ENCODE data around the gene TESPA1.
"Not testable (repeated sequence)": the region's sequence is repeated elsewhere in the genome, so short reads cannot be mapped to it uniquely, and the experiment has no call there.

The TESPA1 gene

DNA sequence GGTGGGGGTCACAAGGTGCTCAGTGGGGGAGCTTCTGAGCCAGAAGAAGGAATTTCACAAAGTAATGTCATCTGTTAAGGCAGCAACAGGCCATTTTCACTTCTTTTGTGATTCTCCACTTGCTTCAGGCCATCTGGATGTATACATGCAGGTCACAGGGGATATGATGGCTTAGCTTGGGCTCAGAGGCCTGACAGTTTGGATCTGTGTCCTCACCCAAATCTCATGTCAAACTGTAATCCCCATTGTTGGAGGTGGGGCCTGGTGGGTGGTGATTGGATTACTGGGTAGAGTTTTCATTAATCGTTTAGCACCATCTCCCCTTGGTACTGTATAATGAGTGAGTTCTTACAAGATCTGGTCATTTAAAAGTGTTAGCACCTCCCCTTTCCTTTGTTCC is 36.4 kb downstream of the TESPA1 start:
- DNase-seq (ENCODE audit: low spot score), result no peak

DNA sequence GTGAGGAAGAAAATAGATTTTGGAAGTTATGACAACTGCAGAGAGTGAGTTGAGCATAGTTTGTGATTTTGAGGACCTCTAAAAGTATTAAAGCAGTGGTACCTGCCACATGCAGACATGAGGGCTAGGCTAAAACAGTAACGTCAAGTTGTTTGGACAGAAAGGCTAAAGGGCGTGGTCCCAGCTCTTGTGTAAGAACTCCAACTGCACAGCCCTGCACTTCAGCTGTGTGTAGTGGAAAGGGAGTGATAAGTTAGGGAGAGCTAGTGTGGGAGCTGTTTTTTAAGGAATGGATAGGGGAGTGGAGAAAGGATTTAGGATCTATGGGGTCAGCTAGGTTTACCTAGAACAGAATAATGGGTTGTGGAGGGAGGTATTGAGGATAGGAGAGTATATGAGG is 39.5 kb downstream of the TESPA1 start:
- DNase-seq (ENCODE audit: low spot score), result no peak

DNA sequence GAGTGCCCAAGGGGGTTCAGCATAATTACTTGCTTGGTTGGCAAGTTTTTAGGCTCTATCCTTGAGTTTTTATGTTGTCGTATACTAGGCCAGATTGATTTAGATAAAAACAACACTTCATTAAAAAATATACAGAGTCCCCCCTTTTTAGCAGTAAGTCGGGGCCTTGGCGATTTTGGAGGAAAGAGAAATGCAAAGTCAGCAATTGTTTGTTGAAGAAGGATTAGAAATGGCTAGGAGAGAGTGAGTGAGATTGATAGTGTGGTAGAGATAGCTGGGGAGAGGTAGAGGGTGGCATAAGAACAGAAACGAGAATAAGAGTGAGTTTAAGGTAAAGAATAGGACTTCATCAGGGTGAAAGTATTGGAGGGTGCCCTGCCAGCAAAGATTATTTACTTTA is 41.3 kb downstream of the TESPA1 start:
- not testable (repeated sequence) for DNase-seq (ENCODE audit: low spot score)

DNA sequence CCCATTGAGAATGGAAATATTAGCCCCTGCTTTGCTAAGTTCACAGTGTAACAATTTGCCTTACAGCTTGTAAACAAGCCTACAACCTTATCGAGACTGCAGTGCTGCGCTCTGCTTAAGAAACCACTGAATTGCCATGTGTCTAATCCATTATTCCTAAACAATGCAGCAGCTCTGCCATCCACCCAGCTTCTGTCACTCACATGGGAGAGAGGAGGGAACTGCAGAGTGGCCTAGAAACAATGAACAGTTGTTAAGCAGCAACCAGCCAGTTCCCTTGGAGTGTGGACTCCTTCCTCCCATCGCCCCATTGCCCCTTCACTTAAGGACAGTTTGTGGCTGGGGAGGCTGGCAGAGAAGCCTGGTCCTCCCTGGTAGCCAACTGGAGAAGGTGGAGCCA is 42.9 kb downstream of the TESPA1 start:
- no peak for DNase-seq (ENCODE audit: low spot score)

DNA sequence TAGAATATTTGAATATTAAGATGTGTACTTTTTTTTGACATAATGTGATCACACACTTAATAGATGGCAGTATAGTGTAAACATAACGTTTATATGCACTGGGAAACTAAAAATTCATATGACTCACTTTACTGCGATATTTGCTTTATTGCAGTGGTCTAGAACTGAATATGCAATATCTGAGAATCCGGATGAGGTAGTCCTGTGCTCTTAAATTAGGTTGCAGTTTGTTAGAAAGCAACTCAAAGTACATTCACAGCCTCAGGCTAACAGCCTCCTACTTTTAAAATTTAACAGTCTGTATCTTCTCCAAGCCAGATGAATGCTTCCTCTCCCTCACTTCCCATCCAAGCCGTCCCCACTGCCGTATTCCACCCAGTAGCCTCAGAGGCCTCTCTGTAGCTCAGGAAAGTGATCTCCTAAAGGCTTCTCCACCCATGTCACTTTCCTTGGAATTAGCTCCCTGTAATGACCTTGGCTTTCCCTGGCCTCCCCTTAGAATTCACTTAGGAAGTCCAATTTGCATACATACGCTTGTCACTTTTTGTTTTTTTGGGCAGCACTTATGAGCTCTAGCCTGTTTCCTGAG is 43.7 kb downstream of the TESPA1 start:
- no peak for DNase-seq (ENCODE audit: low spot score)

DNA sequence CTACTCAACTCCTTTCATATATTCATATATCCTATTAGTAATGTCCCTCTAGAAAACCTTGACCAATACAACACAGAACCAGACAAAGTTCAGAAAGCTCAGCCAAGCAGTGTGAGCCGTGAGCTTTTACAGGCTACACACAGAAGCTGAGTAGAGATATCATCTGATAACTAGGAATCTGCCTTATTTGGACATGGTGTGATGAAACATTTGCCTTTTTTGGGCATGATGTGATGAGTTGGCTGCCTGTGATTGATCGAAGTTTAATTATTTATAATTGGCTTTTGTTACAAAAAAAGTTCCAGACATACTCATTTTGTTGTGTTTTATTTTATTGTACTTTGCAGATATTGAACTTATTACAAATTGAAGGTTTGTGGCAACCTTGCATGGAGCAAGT is 46.6 kb downstream of the TESPA1 start:
- no peak for DNase-seq (ENCODE audit: low spot score)

DNA sequence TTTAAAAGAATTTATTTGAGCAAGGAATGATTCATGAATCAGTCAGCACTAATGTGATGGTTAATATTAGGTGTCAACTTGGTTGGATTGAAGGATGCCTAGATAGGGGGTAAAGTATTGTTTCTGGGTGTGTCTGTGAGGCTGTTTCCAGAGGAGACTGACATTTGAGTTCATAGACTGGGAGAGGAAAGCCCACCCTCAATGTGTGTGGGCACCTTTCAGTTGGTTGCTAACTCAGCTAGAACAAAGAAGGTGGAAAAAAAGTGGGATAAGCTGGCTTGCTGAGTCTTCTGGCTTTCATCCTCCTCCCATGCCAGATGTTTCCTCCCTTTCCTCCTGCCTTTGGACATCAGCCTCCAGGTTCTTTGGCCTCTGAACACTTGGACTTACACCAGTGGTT is 47.2 kb downstream of the TESPA1 start:
- no peak for DNase-seq (ENCODE audit: low spot score)

DNA sequence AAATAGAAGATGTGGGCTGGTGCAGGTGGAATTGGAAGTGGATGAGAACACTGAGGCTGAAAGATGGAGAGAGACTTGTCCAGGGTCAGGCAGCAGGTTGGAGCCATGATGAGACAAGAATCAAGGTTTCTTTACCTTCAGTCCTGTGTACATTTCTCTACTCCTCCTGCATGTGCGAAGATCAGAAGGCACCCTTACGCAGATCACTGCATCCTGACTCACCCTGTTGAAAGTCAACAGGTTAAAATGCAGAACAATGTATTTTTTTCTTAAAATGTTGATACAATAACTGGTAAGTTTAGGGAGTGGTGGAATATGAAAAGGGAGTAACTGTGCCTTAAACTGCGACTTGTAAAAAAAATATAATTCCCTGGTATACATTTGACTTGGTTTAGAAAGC is 47.8 kb downstream of the TESPA1 start:
- DNase-seq (ENCODE audit: low spot score), result no peak

DNA sequence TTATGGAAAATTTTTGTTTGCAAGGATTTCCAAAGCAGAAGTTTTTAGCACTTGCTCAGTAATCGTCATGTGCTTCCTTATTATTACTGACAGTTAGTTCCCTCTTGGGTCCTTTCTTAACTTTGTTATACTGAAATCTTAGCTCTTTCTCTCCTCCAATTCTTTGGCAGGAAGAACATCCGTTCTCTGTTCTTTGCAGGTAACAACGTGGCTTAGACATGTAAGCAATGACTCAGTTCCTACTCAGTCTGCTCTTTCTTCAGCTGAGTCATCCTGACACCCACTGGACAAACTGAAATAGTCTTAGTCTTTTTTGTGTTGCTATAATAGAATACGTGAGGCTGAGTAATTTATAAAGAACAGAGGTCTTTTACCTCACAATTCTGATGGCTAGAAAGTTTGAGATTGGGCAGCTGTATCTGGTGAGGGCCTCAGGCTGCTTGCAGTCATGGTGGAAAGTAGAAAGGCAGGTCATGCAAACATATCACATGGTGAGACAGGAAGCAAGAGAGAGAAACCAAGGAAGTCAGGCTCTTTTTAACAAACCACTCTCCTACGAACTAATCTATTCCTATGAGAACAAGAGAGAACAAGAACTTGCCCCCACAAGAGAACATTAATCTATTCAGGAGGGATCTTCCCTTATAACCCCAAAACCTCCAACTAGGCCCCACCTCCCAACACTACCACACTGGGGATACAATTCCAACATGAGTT is 49.2 kb downstream of the TESPA1 start:
- DNase-seq (ENCODE audit: low spot score), result peak; percentile 67

DNA sequence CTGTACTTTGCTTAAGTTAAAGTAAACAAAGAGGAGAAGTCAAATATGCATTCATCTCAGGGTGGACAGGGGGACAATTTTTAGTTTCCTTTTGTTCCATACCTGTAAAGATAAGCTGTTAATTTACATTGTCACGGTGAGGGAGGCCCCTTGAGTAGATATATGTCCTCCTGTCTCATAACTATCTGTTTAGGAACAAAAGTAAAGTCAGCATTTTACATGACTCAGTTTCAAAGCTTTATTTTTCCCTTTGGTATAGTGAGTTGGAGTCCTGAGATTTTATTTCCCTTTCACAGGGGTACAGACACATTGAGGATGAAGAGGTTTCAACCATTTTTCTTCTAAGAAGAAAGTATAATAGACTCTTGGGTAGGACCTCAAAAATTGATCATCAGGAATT is 50.1 kb downstream of the TESPA1 start:
- no peak for DNase-seq (ENCODE audit: low spot score)

DNA sequence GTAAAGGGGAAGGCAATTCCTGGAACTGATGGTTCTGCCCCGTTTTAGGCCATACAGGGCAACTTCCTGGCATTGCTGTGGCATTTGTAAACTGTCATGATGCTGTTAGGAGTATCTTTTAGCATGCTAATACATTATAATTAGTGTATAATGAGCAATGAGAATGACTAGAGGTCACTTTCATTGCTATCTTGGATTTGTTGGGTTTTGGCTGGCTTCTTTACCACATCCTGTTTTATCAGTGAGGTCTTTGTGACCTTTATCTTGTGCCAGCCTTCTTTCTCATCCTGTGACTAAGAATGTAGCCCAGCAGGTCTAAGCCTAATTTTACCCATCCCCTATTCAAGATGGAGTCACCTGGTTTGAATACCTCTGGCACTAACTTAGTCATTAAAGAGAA is 51.2 kb downstream of the TESPA1 start:
- no peak for DNase-seq (ENCODE audit: low spot score)

DNA sequence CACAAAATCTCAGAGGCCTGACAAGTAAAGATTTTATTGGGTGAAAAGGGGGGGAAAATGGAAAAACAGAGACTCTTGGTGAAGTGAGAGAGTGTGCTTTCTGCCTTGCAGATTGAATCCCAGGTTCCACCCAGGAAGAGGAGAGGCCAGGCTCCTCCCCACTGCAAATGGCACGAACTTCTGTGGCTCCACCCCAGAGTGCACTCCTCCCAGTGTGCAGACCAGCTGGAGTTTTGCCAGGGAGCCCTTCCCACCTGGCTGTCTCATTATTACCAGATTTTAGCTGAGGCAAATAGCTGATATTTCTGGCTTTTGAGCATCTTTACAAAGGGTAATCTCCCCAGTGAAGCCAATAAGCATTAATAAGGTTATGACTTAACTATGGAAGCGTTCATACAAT is 51.9 kb downstream of the TESPA1 start:
- DNase-seq (ENCODE audit: low spot score), result no peak

DNA sequence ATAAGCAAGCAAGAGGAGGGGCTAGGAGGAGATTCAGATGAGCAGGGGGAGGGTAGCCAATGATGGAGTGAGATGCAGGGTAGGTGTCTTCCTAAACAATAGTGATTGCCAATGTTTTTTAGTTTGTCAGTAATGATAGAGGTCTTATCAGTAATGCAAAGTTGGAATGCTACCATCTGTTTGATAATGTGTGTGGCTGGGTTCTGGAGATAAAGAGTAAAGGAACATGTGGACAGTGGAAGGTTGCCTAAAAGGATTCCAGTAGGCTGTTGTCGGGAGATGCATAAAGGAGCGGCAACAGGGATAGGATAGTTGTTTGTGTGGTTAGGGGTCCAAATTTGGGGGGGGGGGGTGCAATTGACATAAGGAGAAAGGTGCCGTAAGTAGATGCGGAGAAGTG is 52.5 kb downstream of the TESPA1 start:
- no peak for DNase-seq (ENCODE audit: low spot score)

DNA sequence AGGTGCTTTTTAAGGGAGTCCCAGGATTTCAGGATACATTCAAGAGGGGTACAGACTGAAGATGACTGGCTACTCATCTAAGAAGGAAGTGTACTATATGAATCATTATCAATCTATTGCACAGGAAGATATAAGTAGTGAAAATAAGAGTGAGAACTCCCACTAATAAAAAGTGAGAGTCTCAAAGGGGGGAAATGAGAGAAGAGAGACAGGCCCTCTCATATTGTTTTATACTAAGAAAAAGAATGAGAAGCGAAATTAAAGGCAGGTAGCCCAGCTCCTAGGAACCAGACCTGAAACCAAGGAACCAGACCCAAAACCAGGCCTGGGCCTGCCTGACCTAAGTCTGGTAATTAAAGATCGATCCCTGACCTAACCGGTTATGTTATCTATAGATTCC is 54.6 kb downstream of the TESPA1 start:
- no peak for DNase-seq (ENCODE audit: low spot score)

DNA sequence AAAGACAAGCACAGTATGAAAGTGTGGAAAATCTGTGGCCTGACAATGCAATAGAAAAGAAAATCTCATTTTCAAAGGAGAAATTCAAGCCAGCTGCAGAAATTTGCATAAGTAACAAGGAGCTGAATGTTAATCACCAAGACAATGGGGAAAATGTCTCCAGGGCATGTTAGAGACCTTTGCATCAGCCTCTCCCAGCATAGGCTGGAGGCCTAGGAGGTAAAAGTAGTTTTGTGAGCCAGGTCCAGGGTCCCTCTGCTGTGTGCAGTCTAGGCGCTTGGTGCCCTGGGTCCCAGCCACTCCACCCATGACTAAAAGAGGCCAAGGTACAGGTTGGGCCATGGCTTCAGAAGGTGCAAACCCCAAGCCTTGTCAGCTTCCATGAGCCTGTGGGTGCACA is 58.3 kb downstream of the TESPA1 start:
- no peak for DNase-seq (ENCODE audit: low spot score)

DNA sequence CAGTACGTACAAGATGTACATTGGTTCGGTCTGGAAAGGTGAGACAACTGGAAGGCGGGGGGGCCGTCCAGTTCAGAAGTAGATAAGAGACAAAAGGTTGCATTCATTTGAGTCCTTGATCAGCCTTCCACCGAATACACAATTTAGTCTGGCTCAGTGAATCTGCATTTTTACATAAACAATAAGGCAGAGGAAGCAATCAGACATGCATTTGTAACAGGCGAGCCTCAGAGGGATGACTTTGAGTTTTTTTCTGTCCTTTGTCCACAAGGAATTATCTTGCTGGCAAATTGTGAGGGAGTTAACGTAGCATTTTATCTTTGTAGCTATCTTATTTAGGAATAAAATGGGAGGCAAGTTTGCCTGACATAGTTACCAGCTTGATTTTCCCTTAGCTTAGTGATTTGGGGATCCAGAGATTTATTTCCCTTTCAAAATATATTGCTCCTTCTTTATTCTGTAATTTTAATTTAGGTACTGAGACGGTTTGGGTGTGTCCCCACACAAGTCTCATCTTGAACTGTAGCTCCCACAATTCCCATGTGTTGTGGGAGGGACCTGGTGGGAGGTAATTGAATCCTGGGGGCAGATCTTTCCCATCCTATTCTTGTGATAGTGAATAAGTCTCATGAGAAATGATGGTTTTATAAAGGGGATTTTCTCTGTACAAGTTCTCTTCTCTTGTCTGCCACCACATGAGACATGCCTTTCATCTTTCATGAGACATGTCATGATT is 59.4 kb downstream of the TESPA1 start:
- no peak for DNase-seq (ENCODE audit: low spot score)

DNA sequence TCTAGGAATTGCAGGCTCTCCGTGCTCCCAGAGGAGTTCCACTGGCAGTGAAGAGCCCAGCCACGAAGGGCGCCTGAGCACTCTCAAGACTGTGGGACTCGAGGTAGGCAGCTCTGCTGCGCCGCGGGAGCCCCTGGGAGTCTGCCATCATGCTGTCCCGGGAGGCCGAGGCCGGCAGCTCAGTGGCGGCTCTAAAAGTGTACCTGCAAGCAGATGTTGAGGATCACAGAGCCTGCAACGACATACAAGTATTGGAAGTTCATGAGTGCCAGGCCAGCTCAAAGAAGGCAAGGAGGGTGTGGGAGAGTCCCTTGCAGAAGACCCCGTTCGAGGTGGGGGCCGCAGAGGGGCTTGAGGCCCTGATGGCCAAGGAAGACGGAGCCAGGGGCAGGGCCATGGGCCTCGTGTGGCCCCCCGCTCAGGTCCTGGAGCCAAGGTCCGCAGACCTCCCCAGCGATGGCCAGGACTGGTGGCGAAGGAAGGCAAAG is 67.5 kb downstream of the TESPA1 start:
- no peak for DNase-seq (ENCODE audit: low spot score)
